HL-60 (cell line): Measurements from ENCODE around the gene JOSD1.

ENCODE experiments used
- GABPA ChIP-seq: IDR thresholded peaks from 2 replicates; pipeline ENCODE4 v1.6.1; 2012; ENCODE audit warnings: low read depth
- POLR2AphosphoS5 ChIP-seq: IDR thresholded peaks from 2 replicates; pipeline ENCODE4 v1.6.1; 2012; ENCODE audit warnings: low read depth
- SPI1 ChIP-seq: IDR thresholded peaks from 2 replicates; pipeline ENCODE4 v1.6.1; 2012; ENCODE audit warnings: low read depth, mild to moderate bottlenecking, borderline replicate concordance
- TF ChIP-seq, protein P1 (sequence below): IDR thresholded peaks from one replicate; pipeline ENCODE4 v1.5.1; 2011; ENCODE audit warnings: low read length, control low read depth, inconsistent platforms; ENCODE audit not compliant: insufficient read depth
- TF ChIP-seq, protein P2 (sequence below): IDR thresholded peaks from 2 replicates; pipeline ENCODE4 v1.6.1; 2012; ENCODE audit warnings: low read depth; ENCODE audit not compliant: insufficient replicate concordance

- TF ChIP-seq, protein P1, sequence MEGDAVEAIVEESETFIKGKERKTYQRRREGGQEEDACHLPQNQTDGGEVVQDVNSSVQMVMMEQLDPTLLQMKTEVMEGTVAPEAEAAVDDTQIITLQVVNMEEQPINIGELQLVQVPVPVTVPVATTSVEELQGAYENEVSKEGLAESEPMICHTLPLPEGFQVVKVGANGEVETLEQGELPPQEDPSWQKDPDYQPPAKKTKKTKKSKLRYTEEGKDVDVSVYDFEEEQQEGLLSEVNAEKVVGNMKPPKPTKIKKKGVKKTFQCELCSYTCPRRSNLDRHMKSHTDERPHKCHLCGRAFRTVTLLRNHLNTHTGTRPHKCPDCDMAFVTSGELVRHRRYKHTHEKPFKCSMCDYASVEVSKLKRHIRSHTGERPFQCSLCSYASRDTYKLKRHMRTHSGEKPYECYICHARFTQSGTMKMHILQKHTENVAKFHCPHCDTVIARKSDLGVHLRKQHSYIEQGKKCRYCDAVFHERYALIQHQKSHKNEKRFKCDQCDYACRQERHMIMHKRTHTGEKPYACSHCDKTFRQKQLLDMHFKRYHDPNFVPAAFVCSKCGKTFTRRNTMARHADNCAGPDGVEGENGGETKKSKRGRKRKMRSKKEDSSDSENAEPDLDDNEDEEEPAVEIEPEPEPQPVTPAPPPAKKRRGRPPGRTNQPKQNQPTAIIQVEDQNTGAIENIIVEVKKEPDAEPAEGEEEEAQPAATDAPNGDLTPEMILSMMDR, result no peak
- TF ChIP-seq, protein P2, sequence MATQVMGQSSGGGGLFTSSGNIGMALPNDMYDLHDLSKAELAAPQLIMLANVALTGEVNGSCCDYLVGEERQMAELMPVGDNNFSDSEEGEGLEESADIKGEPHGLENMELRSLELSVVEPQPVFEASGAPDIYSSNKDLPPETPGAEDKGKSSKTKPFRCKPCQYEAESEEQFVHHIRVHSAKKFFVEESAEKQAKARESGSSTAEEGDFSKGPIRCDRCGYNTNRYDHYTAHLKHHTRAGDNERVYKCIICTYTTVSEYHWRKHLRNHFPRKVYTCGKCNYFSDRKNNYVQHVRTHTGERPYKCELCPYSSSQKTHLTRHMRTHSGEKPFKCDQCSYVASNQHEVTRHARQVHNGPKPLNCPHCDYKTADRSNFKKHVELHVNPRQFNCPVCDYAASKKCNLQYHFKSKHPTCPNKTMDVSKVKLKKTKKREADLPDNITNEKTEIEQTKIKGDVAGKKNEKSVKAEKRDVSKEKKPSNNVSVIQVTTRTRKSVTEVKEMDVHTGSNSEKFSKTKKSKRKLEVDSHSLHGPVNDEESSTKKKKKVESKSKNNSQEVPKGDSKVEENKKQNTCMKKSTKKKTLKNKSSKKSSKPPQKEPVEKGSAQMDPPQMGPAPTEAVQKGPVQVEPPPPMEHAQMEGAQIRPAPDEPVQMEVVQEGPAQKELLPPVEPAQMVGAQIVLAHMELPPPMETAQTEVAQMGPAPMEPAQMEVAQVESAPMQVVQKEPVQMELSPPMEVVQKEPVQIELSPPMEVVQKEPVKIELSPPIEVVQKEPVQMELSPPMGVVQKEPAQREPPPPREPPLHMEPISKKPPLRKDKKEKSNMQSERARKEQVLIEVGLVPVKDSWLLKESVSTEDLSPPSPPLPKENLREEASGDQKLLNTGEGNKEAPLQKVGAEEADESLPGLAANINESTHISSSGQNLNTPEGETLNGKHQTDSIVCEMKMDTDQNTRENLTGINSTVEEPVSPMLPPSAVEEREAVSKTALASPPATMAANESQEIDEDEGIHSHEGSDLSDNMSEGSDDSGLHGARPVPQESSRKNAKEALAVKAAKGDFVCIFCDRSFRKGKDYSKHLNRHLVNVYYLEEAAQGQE, result no peak
- TF ChIP-seq POLR2AphosphoS5 (no peak), SPI1 (no peak), GABPA (no peak)
Observed at GRCh38 chr22:38652859-38653258, 47.9 kb downstream of the JOSD1 start.
